ENCODE data around the gene PMPCA.

- TF ChIP-seq GABPA (IDR thresholded peaks at IDR 0.05; ENCODE audit: low read depth): no peak
- TF ChIP-seq REST (IDR thresholded peaks at IDR 0.05; ENCODE audit: insufficient replicate concordance, low read depth): no peak
- no peak for TF ChIP-seq CTCF (IDR thresholded peaks at IDR 0.05; ENCODE audit: insufficient read depth, low read length)
- TF ChIP-seq POLR2AphosphoS5 (IDR thresholded peaks at IDR 0.05; ENCODE audit: low read depth): no peak
These were observed 652 bp upstream of the PMPCA start for GRCh38 chr9:136409557-136410455.
